C4-2B (cell line): ENCODE data around the gene GJA3.

Experiments used
- CTCF ChIP-seq: fragments of 450-650 bp; conservative IDR thresholded peaks from 2 replicates; pipeline ENCODE4 v1.5.1; 2017; ENCODE audit warnings: mild to moderate bottlenecking
- ZFX ChIP-seq: fragments of 450-650 bp; IDR thresholded peaks from 2 replicates; pipeline ENCODE4 v1.6.1; 2017

- TF ChIP-seq CTCF (no peak), ZFX (no peak)
Observed at GRCh38 chr13:20170921-20171320, 10.1 kb upstream of the GJA3 start.
